ENCODE measurements around the gene RAPGEFL1. TPM values are rescaled to one million over a fixed set of nuclear protein-coding genes. Genes with fewer than 3 reads are reported as not detected.
"Not testable (repeated sequence)": the region's sequence is repeated elsewhere in the genome, so short reads cannot be mapped to it uniquely, and the experiment has no call there.

Gene RAPGEFL1
- total and polyA plus RNA-seq, 7 experiments from 2014 or later, result 0.24 to 10.7 (median 5.6) TPM

DNA sequence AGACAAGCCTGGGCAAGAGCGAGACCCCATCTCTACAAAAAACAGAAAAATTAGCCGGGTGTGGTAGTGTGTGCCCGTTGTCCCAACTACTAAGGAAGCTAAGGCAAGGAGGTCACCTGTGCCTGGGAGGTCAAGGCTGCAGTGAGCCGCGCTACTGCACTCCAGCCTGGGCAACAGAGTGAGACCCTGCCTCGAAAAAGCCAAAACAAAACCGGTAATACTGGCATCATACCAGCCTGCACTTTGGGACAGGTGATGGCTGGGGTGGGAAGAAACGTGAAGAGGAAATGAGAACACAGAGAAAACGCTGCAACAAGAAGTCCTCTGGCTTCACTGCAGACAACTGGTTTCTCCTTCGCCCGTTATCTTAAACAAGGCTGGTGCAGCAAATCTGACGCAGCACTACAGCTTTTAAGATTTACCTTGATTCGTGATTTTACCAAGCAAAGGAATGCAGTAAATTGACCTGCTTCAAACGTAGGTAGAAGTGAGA lies 37.7 kb upstream of the RAPGEFL1 start:
- H3K36me3 Mint-ChIP-seq, result peaks cover 0 to 25% (median 24%) of the 10 kb centered on the region in 5 donors

GRCh38 chr17:40143166-40143565 lies 34.1 kb upstream of the RAPGEFL1 start:
- intact Hi-C loops (cut with micrococcal nuclease), result not testable (repeated sequence)
- POLR2A ChIA-PET, result interaction anchor here (1.3 kb wide), 1 partner anchor 20 kb away, joined by 5 read pairs; no protein-coding TSS in a partner anchor
- peaks cover 32 to 65% (median 52%) of the 10 kb centered on the region in 7 donors for H3K4me1 Mint-ChIP-seq

More for the DNA sequence above, 37.7 kb upstream of the RAPGEFL1 start:
- H3K4me1 Mint-ChIP-seq, result peaks cover 14 to 62% (median 44%) of the 10 kb centered on the region in 7 donors
- H3K27ac Mint-ChIP-seq, result peak overlapping the region; percentile 85 to 100 (median 98)
- Histone ChIP-seq H3K4me3 (ENCODE audit: low read length) (peak overlapping the region; percentile 80), H3K36me3 (ENCODE audit: control insufficient read depth in 2 of 3, insufficient read depth in 3 of 3, low read length in 3 of 3) (peaks cover 8 to 31% (median 10%) of the 10 kb centered on the region in 3 experiments), H3K27ac (ENCODE audit: low read depth, low read length) (peak overlapping the region; percentile 96), H3K27me3 (ENCODE audit: control insufficient read depth in 2 of 2, insufficient read depth in 2 of 2, low read length in 2 of 2) (no peaks in the 10 kb centered on the region), H3K9me3 (ENCODE audit: control insufficient read depth in 2 of 3, low read length in 3 of 3) (no peaks in the 10 kb centered on the region), H3K4me1 (ENCODE audit: control insufficient read depth in 2 of 2, insufficient read depth in 2 of 2, low read length in 2 of 2) (peaks cover 21 to 28% of the 10 kb centered on the region in 2 donors)
- H3K9me3 Mint-ChIP-seq, result peaks cover 0 to 6% (median 0%) of the 10 kb centered on the region in 11 donors
- ChIA-PET CTCF (interaction anchor here (0.5 to 3.8 kb wide), 7 partner anchors 9 to 70 kb away, joined by 3 to 21 read pairs (median 5); no protein-coding TSS in a partner anchor), POLR2A (interaction anchor here (0.6 to 5.7 kb wide), 19 partner anchors 9 to 475 kb away, joined by 3 to 134 read pairs (median 6); partner anchors contain the start of genes MED24, MSL1, NR1D1 and WIPF2)
- H3K4me3 Mint-ChIP-seq, result peak overlapping the region; percentile 83 to 97 (median 93)
- ATAC-seq (peak; percentile 8), DNase-seq (peak in 4 of 9 donors; percentile 8 to 25 (median 10))
- intact Hi-C loops (cut with micrococcal nuclease), result loop anchor here (1.0 to 2.0 kb wide), 13 partner anchors 16 to 159 kb away; partner anchors contain the start of genes WIPF2 (in 2 of the 2), CDC6 (in 1 of the 2), MED24 (in 1 of the 2) and NR1D1 (in 1 of the 2)
- peaks cover 0 to 2% (median 0%) of the 10 kb centered on the region in 5 donors for H3K27me3 Mint-ChIP-seq

GRCh38 chr17:40145476-40145875 lies 31.8 kb upstream of the RAPGEFL1 start:
- intact Hi-C loops (cut with micrococcal nuclease), result no loop called here
- CTCF ChIA-PET, result interaction anchor here (1.0 kb wide), 1 partner anchor 32 kb away, joined by 3 read pairs; no protein-coding TSS in a partner anchor
- Mint-ChIP-seq H3K36me3 (peaks cover 23 to 42% (median 28%) of the 10 kb centered on the region in 5 donors), H3K9me3 (no peaks in the 10 kb centered on the region), H3K27ac (peak overlapping the region in 5 of 9 donors; percentile 9 to 59 (median 36)), H3K27me3 (no peaks in the 10 kb centered on the region), H3K4me1 (peaks cover 37 to 71% (median 62%) of the 10 kb centered on the region in 7 donors), H3K4me3 (peak overlapping the region in 1 of 10 donors; percentile 9)
- Histone ChIP-seq H3K27ac (ENCODE audit: low read depth, low read length) (no peak overlapping the region), H3K4me3 (ENCODE audit: low read length) (no peak overlapping the region), H3K27me3 (ENCODE audit: control insufficient read depth in 2 of 2, insufficient read depth in 2 of 2, low read length in 2 of 2) (no peaks in the 10 kb centered on the region), H3K9me3 (ENCODE audit: control insufficient read depth in 2 of 3, low read length in 3 of 3) (no peaks in the 10 kb centered on the region), H3K4me1 (ENCODE audit: control insufficient read depth in 2 of 2, insufficient read depth in 2 of 2, low read length in 2 of 2) (peaks cover 12 to 24% of the 10 kb centered on the region in 2 donors), H3K36me3 (ENCODE audit: control insufficient read depth in 2 of 3, insufficient read depth in 3 of 3, low read length in 3 of 3) (peaks cover 5 to 49% (median 9%) of the 10 kb centered on the region in 3 experiments)
- ATAC-seq, result no peak
- no peak for DNase-seq
- POLR2A ChIA-PET, result interaction anchor here (1.0 kb wide), 1 partner anchor 19 kb away, joined by 3 read pairs; no protein-coding TSS in a partner anchor

More at GRCh38 chr17:40143166-40143565, 34.1 kb upstream of the RAPGEFL1 start:
- CTCF ChIA-PET, result interaction anchor here (0.6 kb wide), 1 partner anchor 12 kb away, joined by 5 read pairs; no protein-coding TSS in a partner anchor
- H3K9me3 Mint-ChIP-seq; ATAC-seq; H3K9me3 ChIP-seq (ENCODE audit: control insufficient read depth in 2 of 3, low read length in 3 of 3); H3K27ac ChIP-seq (ENCODE audit: low read depth, low read length); H3K27me3 ChIP-seq (ENCODE audit: control insufficient read depth in 2 of 2, insufficient read depth in 2 of 2, low read length in 2 of 2); DNase-seq; H3K4me3 ChIP-seq (ENCODE audit: low read length); H3K27me3 Mint-ChIP-seq: not testable (repeated sequence)
- peaks cover 4 to 26% (median 5%) of the 10 kb centered on the region in 3 experiments for H3K36me3 ChIP-seq (ENCODE audit: control insufficient read depth in 2 of 3, insufficient read depth in 3 of 3, low read length in 3 of 3)
- Mint-ChIP-seq H3K27ac (peak overlapping the region in 1 of 9 donors; percentile 55), H3K4me3 (peak overlapping the region in 1 of 10 donors; percentile 51), H3K36me3 (peaks cover 9 to 27% (median 17%) of the 10 kb centered on the region in 5 donors)
- peaks cover 21 to 38% of the 10 kb centered on the region in 2 donors for H3K4me1 ChIP-seq (ENCODE audit: control insufficient read depth in 2 of 2, insufficient read depth in 2 of 2, low read length in 2 of 2)

DNA sequence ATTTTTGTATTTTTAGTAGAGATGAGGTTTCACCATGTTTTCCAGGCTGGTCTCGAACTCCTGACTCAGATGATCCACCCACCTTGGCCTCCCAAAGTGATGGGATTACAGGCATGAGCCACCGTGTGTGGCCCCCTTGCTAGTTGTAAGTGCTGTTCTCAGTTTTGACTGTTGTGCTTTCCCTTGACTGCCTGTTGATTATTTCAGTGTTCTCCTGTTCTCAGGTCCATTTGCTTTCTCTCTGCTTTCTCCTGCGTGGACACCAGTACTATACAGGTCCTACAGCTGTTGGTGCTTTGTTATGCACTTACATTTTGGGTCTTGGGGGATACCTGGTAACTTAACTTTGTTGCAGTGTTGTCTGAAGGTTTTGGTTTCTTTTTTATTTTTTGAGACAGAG lies 28.7 kb upstream of the RAPGEFL1 start:
- H3K4me3 Mint-ChIP-seq, result no peak overlapping the region
- H3K9me3 Mint-ChIP-seq, result no peaks in the 10 kb centered on the region
- peaks cover 34 to 66% (median 53%) of the 10 kb centered on the region in 7 donors for H3K4me1 Mint-ChIP-seq
- intact Hi-C loops (cut with micrococcal nuclease), result no loop called here
- Histone ChIP-seq H3K9me3 (ENCODE audit: control insufficient read depth in 2 of 3, low read length in 3 of 3) (no peaks in the 10 kb centered on the region), H3K4me3 (ENCODE audit: low read length) (no peak overlapping the region), H3K27ac (ENCODE audit: low read depth, low read length) (no peak overlapping the region), H3K4me1 (ENCODE audit: control insufficient read depth in 2 of 2, insufficient read depth in 2 of 2, low read length in 2 of 2) (peaks cover 0 to 9% of the 10 kb centered on the region in 2 donors), H3K36me3 (ENCODE audit: control insufficient read depth in 2 of 3, insufficient read depth in 3 of 3, low read length in 3 of 3) (peaks cover 5 to 57% (median 5%) of the 10 kb centered on the region in 3 experiments), H3K27me3 (ENCODE audit: control insufficient read depth in 2 of 2, insufficient read depth in 2 of 2, low read length in 2 of 2) (no peaks in the 10 kb centered on the region)
- peak overlapping the region in 3 of 9 donors; percentile 10 to 58 (median 17) for H3K27ac Mint-ChIP-seq
- no peak for DNase-seq
- ChIA-PET CTCF (interaction anchor here (0.6 to 2.9 kb wide), 8 partner anchors 20 to 424 kb away, joined by 3 to 13 read pairs (median 3); no protein-coding TSS in a partner anchor), POLR2A (interaction anchor here (1.0 kb wide), 2 partner anchors 8 to 15 kb away, joined by 4 to 8 read pairs; partner anchors contain the start of gene CASC3)
- H3K36me3 Mint-ChIP-seq, result peaks cover 23 to 42% (median 27%) of the 10 kb centered on the region in 5 donors
- no peaks in the 10 kb centered on the region for H3K27me3 Mint-ChIP-seq
- no peak for ATAC-seq

DNA sequence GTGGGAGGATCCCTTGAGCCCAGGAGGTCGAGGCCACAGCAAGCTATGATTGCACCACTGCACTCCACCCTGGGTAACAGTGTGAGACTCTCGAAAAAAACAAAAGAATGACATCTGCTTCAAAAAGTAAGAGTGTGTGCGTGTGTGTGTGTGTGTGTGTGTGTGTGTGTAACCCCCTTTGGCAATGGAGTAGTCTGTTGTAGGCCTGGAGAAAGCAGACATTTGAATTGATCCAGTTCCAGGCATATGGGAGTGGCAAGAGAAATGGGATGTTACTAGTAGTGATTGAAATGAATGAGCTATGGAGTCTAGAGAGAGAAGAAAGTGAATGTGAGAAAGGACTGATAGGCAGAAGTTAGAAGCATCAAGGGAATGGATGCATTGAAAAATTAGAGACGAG lies 27.0 kb upstream of the RAPGEFL1 start:
- CTCF ChIA-PET, result interaction anchor here (0.6 to 2.9 kb wide), 2 partner anchors 10 to 18 kb away, joined by 5 to 13 read pairs; partner anchors contain the start of gene CASC3
- Histone ChIP-seq H3K27me3 (ENCODE audit: control insufficient read depth in 2 of 2, insufficient read depth in 2 of 2, low read length in 2 of 2) (no peaks in the 10 kb centered on the region), H3K36me3 (ENCODE audit: control insufficient read depth in 2 of 3, insufficient read depth in 3 of 3, low read length in 3 of 3) (peaks cover 5 to 64% (median 9%) of the 10 kb centered on the region in 3 experiments), H3K27ac (ENCODE audit: low read depth, low read length) (no peak overlapping the region), H3K9me3 (ENCODE audit: control insufficient read depth in 2 of 3, low read length in 3 of 3) (no peaks in the 10 kb centered on the region), H3K4me1 (ENCODE audit: control insufficient read depth in 2 of 2, insufficient read depth in 2 of 2, low read length in 2 of 2) (peaks cover 0 to 9% of the 10 kb centered on the region in 2 donors), H3K4me3 (ENCODE audit: low read length) (no peak overlapping the region)
- no peak for DNase-seq
- intact Hi-C loops (cut with micrococcal nuclease), result no loop called here
- Mint-ChIP-seq H3K27ac (peak overlapping the region in 5 of 9 donors; percentile 44 to 79 (median 71)), H3K36me3 (peaks cover 23 to 52% (median 29%) of the 10 kb centered on the region in 5 donors), H3K27me3 (no peaks in the 10 kb centered on the region), H3K4me3 (peak overlapping the region in 1 of 10 donors; percentile 1), H3K9me3 (no peaks in the 10 kb centered on the region), H3K4me1 (peaks cover 39 to 77% (median 54%) of the 10 kb centered on the region in 7 donors)
- ATAC-seq, result no peak
- POLR2A ChIA-PET, result interaction anchor here (0.7 to 1.3 kb wide), 2 partner anchors 9 to 376 kb away, joined by 3 read pairs; partner anchors contain the start of gene CASC3

DNA sequence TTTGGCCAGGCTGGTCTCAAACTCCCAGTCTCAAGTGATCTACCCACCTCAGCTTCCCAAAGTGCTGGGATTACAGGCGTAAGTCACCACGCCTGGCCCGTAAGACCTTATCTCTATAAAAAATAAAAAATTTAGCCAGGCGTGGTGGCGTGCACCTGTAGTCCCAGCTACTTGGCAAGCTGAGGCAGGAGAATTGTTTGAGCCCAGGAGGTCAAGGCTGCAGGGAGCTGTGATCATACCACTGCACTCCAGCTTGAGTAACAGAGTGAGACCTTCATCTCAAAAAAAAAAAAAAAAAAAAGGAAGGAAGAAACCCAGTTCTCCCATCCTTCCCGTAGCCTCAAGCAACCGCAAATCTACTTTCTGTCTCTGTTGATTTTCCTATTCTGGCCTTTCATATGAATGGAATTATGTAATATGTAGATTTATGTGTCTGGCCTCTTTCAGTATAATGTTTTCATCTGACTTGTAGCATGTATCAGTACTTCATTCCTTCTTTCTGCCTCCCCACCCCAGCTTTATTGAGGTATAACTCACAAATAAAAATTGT lies 25.8 kb upstream of the RAPGEFL1 start:
- Mint-ChIP-seq H3K9me3 (no peaks in the 10 kb centered on the region), H3K27me3 (no peaks in the 10 kb centered on the region), H3K27ac (peak overlapping the region in 1 of 9 donors; percentile 51), H3K4me3 (no peak overlapping the region), H3K4me1 (peaks cover 42 to 75% (median 55%) of the 10 kb centered on the region in 7 donors), H3K36me3 (peaks cover 18 to 54% (median 28%) of the 10 kb centered on the region in 5 donors)
- intact Hi-C loops (cut with micrococcal nuclease), result no loop called here
- H3K36me3 ChIP-seq (ENCODE audit: control insufficient read depth in 2 of 3, insufficient read depth in 3 of 3, low read length in 3 of 3), result peaks cover 5 to 68% (median 9%) of the 10 kb centered on the region in 3 experiments
- POLR2A ChIA-PET, result interaction anchor here (1.0 kb wide), 1 partner anchor 38 kb away, joined by 3 read pairs; no protein-coding TSS in a partner anchor
- no peak overlapping the region for H3K4me3 ChIP-seq (ENCODE audit: low read length)
- no peak for ATAC-seq
- H3K27me3 ChIP-seq (ENCODE audit: control insufficient read depth in 2 of 2, insufficient read depth in 2 of 2, low read length in 2 of 2), result no peaks in the 10 kb centered on the region
- no peaks in the 10 kb centered on the region for H3K9me3 ChIP-seq (ENCODE audit: control insufficient read depth in 2 of 3, low read length in 3 of 3)
- H3K4me1 ChIP-seq (ENCODE audit: control insufficient read depth in 2 of 2, insufficient read depth in 2 of 2, low read length in 2 of 2), result peaks cover 0 to 9% of the 10 kb centered on the region in 2 donors
- DNase-seq, result no peak
- CTCF ChIA-PET, result no interaction called here
- H3K27ac ChIP-seq (ENCODE audit: low read depth, low read length), result no peak overlapping the region

Data from naive thymus-derived CD4-positive, alpha-beta T cell (primary cell).